Activated naive CD8-positive, alpha-beta T cell treated with anti-CD3 and anti-CD28 coated beads, Interleukin-2, amount 50 U/mL, for 16 hours (primary cell): ENCODE measurements around the gene SMYD3.
"Not testable (repeated sequence)": the region's sequence is repeated elsewhere in the genome, so short reads cannot be mapped to it uniquely, and the experiment has no call there.

Experiments
- DNase-seq: peaks from one replicate; pipeline ENCODE4 v3.0.0-alpha.2; 2020; ENCODE audit warnings: low read depth, low spot score

SMYD3 gene

GRCh38 chr1:245805532-245805931 is 701.5 kb downstream of the SMYD3 start:
- no peak for DNase-seq

- no peak for DNase-seq
These were observed 702.4 kb downstream of the SMYD3 start for GRCh38 chr1:245804696-245805095.

GRCh38 chr1:245803666-245804037 is 703.4 kb downstream of the SMYD3 start:
- DNase-seq, result no peak

- no peak for DNase-seq
These were observed 704.0 kb downstream of the SMYD3 start for GRCh38 chr1:245802941-245803665.

GRCh38 chr1:245800901-245801605 is 706.0 kb downstream of the SMYD3 start:
- no peak for DNase-seq

GRCh38 chr1:245798349-245798711 is 708.7 kb downstream of the SMYD3 start:
- DNase-seq, result no peak

- DNase-seq, result no peak
These were observed 709.3 kb downstream of the SMYD3 start for GRCh38 chr1:245797592-245798348.

- no peak for DNase-seq
These were observed 715.4 kb downstream of the SMYD3 start for GRCh38 chr1:245791410-245792312.

GRCh38 chr1:245790441-245790840 is 716.6 kb downstream of the SMYD3 start:
- no peak for DNase-seq

- no peak for DNase-seq
These were observed 718.2 kb downstream of the SMYD3 start for GRCh38 chr1:245788886-245789285.

GRCh38 chr1:245788269-245788668 is 718.8 kb downstream of the SMYD3 start:
- DNase-seq, result no peak

GRCh38 chr1:245786948-245787347 is 720.1 kb downstream of the SMYD3 start:
- no peak for DNase-seq

GRCh38 chr1:245779797-245780755 is 727.0 kb downstream of the SMYD3 start:
- DNase-seq, result no peak

GRCh38 chr1:245777752-245778151 is 729.3 kb downstream of the SMYD3 start:
- no peak for DNase-seq

GRCh38 chr1:245776694-245777332 is 730.3 kb downstream of the SMYD3 start:
- DNase-seq, result no peak

- no peak for DNase-seq
These were observed 730.9 kb downstream of the SMYD3 start for GRCh38 chr1:245776139-245776538.

- DNase-seq, result not testable (repeated sequence)
These were observed 732.1 kb downstream of the SMYD3 start for GRCh38 chr1:245774931-245775330.

GRCh38 chr1:245774196-245774595 is 732.9 kb downstream of the SMYD3 start:
- no peak for DNase-seq

- no peak for DNase-seq
These were observed 733.7 kb downstream of the SMYD3 start for GRCh38 chr1:245773344-245773743.

GRCh38 chr1:245772739-245773138 is 734.3 kb downstream of the SMYD3 start:
- no peak for DNase-seq
